ENCODE results near the gene NTM. TPM values are rescaled to one million over a fixed set of nuclear protein-coding genes. Genes with fewer than 3 reads are reported as not detected.

Gene NTM
- total RNA-seq, 1 experiment from 2014 or later, result 16.4 TPM

DNA sequence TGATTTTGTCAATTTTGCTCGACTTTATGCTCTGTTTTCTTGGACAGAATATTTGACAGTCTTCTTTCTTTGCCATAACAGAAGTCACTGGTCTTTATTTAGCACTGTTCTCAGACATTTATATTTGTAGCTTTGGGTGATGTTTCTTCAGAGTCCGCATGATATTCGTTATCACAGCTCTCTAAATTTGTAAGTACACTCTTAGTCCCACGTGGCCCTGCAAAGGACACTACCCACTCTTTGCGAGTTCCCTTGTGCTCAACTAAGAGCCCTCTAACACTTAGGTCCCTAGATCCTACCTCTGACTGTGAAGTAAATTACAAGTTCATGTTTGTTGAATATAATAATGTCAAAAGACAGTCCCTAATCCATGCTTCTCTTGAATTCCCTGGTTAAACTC lies 651.9 kb downstream of the NTM start:
- CTCF ChIA-PET, result interaction anchor here (0.8 kb wide), 1 partner anchor 327 kb away, joined by 3 read pairs; no protein-coding TSS in a partner anchor

DNA sequence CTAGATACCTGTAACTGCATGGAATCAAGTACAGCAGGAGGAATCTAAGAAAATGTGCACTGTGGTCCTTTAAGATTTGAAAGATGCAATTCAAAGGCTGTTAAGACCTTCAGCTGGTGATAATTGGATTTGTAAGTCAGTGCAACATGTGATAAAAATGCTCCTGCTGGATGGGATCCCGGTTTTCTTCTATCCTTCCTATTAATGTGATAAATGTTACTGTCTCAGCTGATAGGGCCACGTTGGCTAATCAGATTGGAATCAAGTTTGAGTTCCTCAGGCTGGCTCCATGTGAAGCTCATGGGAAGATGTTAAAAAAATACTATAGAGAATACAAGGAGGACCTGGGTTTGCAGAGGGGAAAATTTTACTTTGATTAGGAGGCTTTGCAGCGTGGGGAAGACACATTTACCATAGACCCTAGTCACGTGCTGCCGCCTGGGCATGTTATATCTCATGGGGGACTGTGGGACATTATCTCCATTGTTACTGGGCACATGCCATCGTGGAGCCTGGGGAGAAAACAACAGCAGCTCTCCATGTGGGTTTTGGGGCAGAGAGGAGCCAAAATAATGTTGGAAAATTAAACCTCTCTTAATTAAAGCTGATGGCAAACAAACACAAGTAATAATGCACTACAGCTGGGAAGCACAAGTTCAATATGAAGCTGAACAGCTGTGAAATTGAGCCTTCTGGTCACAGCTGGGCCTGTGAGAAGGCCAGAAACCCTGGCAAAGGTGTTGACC lies 652.5 kb downstream of the NTM start:
- CTCF ChIA-PET, result interaction anchor here (0.8 kb wide), 1 partner anchor 328 kb away, joined by 3 read pairs; no protein-coding TSS in a partner anchor
- Mint-ChIP-seq H3K9me3 (peaks cover 4% of the 10 kb centered on the region), H3K27ac (no peak overlapping the region), H3K4me1 (peaks cover 39% of the 10 kb centered on the region), H3K36me3 (peaks cover 3% of the 10 kb centered on the region; the same call in 1 of the 2 replicates), H3K4me3 (no peak overlapping the region), H3K27me3 (ENCODE audit: low read depth) (no peaks in the 10 kb centered on the region)
- DNase-seq (ENCODE audit: low spot score) (no peak), ATAC-seq (no peak)
- TF ChIP-seq, protein P1, sequence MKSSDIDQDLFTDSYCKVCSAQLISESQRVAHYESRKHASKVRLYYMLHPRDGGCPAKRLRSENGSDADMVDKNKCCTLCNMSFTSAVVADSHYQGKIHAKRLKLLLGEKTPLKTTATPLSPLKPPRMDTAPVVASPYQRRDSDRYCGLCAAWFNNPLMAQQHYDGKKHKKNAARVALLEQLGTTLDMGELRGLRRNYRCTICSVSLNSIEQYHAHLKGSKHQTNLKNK (CRISPR knock-in tag; IDR thresholded peaks at IDR 0.05), result no peak
- POLR2A ChIA-PET, result no interaction called here

More for the DNA sequence above, 651.9 kb downstream of the NTM start:
- DNase-seq (ENCODE audit: low spot score), result no peak
- H3K9me3 Mint-ChIP-seq, result peaks cover 4% of the 10 kb centered on the region
- H3K4me3 Mint-ChIP-seq, result no peak overlapping the region
- ATAC-seq, result no peak
- peaks cover 36% of the 10 kb centered on the region for H3K4me1 Mint-ChIP-seq
- no peak overlapping the region for H3K27ac Mint-ChIP-seq
- H3K27me3 Mint-ChIP-seq (ENCODE audit: low read depth), result no peaks in the 10 kb centered on the region
- H3K36me3 Mint-ChIP-seq, result peaks cover 3% of the 10 kb centered on the region; the same call in 1 of the 2 replicates
- TF ChIP-seq, protein P2, sequence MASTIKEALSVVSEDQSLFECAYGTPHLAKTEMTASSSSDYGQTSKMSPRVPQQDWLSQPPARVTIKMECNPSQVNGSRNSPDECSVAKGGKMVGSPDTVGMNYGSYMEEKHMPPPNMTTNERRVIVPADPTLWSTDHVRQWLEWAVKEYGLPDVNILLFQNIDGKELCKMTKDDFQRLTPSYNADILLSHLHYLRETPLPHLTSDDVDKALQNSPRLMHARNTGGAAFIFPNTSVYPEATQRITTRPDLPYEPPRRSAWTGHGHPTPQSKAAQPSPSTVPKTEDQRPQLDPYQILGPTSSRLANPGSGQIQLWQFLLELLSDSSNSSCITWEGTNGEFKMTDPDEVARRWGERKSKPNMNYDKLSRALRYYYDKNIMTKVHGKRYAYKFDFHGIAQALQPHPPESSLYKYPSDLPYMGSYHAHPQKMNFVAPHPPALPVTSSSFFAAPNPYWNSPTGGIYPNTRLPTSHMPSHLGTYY (CRISPR knock-in tag; IDR thresholded peaks at IDR 0.05), result no peak
- TF ChIP-seq, protein P3, sequence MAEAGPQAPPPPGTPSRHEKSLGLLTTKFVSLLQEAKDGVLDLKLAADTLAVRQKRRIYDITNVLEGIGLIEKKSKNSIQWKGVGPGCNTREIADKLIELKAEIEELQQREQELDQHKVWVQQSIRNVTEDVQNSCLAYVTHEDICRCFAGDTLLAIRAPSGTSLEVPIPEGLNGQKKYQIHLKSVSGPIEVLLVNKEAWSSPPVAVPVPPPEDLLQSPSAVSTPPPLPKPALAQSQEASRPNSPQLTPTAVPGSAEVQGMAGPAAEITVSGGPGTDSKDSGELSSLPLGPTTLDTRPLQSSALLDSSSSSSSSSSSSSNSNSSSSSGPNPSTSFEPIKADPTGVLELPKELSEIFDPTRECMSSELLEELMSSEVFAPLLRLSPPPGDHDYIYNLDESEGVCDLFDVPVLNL (CRISPR knock-in tag; IDR thresholded peaks at IDR 0.05; ENCODE audit: borderline replicate concordance, low read depth), result no peak
- TF ChIP-seq SP1 (CRISPR knock-in tag; conservative IDR thresholded peaks at IDR 0.05) (no peak), IRF2 (CRISPR knock-in tag; IDR thresholded peaks at IDR 0.05; ENCODE audit: borderline replicate concordance, low read depth) (no peak), ZNF317 (CRISPR knock-in tag; IDR thresholded peaks at IDR 0.05; ENCODE audit: borderline replicate concordance, low read depth) (no peak), ZNF416 (CRISPR knock-in tag; IDR thresholded peaks at IDR 0.05) (no peak), NR3C1 (CRISPR knock-in tag; conservative IDR thresholded peaks at IDR 0.05; ENCODE audit: low read depth) (no peak)
- TF ChIP-seq, protein P4, sequence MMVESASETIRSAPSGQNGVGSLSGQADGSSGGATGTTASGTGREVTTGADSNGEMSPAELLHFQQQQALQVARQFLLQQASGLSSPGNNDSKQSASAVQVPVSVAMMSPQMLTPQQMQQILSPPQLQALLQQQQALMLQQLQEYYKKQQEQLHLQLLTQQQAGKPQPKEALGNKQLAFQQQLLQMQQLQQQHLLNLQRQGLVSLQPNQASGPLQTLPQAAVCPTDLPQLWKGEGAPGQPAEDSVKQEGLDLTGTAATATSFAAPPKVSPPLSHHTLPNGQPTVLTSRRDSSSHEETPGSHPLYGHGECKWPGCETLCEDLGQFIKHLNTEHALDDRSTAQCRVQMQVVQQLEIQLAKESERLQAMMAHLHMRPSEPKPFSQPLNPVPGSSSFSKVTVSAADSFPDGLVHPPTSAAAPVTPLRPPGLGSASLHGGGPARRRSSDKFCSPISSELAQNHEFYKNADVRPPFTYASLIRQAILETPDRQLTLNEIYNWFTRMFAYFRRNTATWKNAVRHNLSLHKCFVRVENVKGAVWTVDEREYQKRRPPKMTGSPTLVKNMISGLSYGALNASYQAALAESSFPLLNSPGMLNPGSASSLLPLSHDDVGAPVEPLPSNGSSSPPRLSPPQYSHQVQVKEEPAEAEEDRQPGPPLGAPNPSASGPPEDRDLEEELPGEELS (CRISPR knock-in tag; IDR thresholded peaks at IDR 0.05), result no peak
- TF ChIP-seq, protein P5, sequence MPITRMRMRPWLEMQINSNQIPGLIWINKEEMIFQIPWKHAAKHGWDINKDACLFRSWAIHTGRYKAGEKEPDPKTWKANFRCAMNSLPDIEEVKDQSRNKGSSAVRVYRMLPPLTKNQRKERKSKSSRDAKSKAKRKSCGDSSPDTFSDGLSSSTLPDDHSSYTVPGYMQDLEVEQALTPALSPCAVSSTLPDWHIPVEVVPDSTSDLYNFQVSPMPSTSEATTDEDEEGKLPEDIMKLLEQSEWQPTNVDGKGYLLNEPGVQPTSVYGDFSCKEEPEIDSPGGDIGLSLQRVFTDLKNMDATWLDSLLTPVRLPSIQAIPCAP (CRISPR knock-in tag; IDR thresholded peaks at IDR 0.05), result no peak
- TF ChIP-seq, protein P6, sequence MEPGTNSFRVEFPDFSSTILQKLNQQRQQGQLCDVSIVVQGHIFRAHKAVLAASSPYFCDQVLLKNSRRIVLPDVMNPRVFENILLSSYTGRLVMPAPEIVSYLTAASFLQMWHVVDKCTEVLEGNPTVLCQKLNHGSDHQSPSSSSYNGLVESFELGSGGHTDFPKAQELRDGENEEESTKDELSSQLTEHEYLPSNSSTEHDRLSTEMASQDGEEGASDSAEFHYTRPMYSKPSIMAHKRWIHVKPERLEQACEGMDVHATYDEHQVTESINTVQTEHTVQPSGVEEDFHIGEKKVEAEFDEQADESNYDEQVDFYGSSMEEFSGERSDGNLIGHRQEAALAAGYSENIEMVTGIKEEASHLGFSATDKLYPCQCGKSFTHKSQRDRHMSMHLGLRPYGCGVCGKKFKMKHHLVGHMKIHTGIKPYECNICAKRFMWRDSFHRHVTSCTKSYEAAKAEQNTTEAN (CRISPR knock-in tag; IDR thresholded peaks at IDR 0.05), result no peak
- TF ChIP-seq, protein P7, sequence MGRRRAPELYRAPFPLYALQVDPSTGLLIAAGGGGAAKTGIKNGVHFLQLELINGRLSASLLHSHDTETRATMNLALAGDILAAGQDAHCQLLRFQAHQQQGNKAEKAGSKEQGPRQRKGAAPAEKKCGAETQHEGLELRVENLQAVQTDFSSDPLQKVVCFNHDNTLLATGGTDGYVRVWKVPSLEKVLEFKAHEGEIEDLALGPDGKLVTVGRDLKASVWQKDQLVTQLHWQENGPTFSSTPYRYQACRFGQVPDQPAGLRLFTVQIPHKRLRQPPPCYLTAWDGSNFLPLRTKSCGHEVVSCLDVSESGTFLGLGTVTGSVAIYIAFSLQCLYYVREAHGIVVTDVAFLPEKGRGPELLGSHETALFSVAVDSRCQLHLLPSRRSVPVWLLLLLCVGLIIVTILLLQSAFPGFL (CRISPR knock-in tag; IDR thresholded peaks at IDR 0.05; ENCODE audit: borderline replicate concordance), result no peak
- POLR2A ChIA-PET, result no interaction called here
